ENCODE results near the gene USP9Y.

The USP9Y gene

DNA sequence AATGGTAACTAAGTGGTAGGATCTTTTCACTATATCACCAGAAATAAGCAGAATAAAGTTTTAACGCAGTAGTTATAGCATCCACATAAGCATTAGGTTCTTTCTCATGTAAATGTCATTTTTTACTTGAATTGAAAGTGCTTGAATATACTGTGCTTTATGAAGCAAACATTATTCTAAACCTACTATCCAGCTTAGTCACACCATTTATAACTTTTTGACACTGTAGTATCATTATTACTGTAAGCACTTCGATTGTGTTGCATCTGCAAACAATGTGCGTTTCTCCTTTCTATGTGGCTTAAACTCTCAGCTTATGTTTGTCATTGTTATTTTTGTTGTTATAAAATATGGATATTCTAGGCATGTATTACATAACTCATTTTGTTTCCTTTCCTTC is 132.3 kb downstream of the USP9Y start (continued):
- TF ChIP-seq, protein P1, sequence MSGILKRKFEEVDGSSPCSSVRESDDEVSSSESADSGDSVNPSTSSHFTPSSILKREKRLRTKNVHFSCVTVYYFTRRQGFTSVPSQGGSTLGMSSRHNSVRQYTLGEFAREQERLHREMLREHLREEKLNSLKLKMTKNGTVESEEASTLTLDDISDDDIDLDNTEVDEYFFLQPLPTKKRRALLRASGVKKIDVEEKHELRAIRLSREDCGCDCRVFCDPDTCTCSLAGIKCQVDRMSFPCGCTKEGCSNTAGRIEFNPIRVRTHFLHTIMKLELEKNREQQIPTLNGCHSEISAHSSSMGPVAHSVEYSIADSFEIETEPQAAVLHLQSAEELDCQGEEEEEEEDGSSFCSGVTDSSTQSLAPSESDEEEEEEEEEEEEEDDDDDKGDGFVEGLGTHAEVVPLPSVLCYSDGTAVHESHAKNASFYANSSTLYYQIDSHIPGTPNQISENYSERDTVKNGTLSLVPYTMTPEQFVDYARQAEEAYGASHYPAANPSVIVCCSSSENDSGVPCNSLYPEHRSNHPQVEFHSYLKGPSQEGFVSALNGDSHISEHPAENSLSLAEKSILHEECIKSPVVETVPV (CRISPR knock-in tag; IDR thresholded peaks at IDR 0.05) = no peak
- no peak for TF ChIP-seq ZNF70 (CRISPR knock-in tag; IDR thresholded peaks at IDR 0.05)
- TF ChIP-seq TOX (CRISPR knock-in tag; IDR thresholded peaks at IDR 0.05; ENCODE audit: borderline replicate concordance) = no peak
- no peak for TF ChIP-seq BACH2 (CRISPR knock-in tag; IDR thresholded peaks at IDR 0.05; ENCODE audit: borderline replicate concordance)
- no peak for TF ChIP-seq GLIS3 (CRISPR knock-in tag; IDR thresholded peaks at IDR 0.05)
- no peak for TF ChIP-seq ZFP30 (CRISPR knock-in tag; IDR thresholded peaks at IDR 0.05)
- no peak for TF ChIP-seq ZNF565 (CRISPR knock-in tag; conservative IDR thresholded peaks at IDR 0.05; ENCODE audit: low read depth)

DNA sequence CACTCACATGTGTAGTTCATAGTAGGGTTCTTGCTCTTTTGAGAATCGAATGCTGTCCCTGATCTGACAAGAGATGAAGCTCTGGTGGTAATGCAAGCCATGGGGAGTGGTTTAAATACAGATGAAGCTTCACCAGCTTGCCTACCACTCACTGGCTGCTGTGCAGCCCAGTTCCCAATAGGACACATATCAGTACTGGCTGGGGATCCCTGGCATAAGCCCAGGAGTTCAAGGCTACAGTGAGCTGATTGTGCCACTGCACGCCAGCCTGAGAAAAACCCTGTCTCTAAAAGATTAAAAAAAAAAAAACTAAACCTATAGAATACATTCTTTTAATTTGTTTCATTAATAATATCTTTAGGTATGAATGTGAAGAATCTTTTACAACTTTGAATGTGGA is 136.5 kb downstream of the USP9Y start:
- TF ChIP-seq GLIS3 (CRISPR knock-in tag; IDR thresholded peaks at IDR 0.05) = no peak
- TF ChIP-seq SNAI2 (CRISPR knock-in tag; IDR thresholded peaks at IDR 0.05) = no peak
- TF ChIP-seq ZNF565 (CRISPR knock-in tag; conservative IDR thresholded peaks at IDR 0.05; ENCODE audit: low read depth) = no peak
- ATAC-seq = no peak

DNA sequence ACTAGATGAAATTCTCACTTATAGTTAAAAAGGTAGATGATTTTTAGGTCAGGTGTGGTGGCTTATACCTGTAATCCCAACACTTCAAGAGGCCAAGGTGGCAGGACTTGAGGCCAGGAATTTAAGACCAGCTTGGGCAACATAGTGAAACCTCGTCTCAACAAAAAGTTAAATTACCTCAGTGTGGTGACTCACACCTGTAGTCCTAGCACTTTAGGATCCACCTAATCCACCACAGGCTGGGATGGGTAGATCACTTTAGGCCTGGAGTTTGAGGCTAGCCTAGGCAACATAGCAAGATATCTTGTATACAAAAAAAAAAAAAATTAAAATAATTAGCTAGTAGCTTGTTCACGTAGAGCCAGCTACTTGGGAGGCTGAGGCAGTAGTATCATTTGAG is 140.3 kb downstream of the USP9Y start:
- TF ChIP-seq, protein P2, sequence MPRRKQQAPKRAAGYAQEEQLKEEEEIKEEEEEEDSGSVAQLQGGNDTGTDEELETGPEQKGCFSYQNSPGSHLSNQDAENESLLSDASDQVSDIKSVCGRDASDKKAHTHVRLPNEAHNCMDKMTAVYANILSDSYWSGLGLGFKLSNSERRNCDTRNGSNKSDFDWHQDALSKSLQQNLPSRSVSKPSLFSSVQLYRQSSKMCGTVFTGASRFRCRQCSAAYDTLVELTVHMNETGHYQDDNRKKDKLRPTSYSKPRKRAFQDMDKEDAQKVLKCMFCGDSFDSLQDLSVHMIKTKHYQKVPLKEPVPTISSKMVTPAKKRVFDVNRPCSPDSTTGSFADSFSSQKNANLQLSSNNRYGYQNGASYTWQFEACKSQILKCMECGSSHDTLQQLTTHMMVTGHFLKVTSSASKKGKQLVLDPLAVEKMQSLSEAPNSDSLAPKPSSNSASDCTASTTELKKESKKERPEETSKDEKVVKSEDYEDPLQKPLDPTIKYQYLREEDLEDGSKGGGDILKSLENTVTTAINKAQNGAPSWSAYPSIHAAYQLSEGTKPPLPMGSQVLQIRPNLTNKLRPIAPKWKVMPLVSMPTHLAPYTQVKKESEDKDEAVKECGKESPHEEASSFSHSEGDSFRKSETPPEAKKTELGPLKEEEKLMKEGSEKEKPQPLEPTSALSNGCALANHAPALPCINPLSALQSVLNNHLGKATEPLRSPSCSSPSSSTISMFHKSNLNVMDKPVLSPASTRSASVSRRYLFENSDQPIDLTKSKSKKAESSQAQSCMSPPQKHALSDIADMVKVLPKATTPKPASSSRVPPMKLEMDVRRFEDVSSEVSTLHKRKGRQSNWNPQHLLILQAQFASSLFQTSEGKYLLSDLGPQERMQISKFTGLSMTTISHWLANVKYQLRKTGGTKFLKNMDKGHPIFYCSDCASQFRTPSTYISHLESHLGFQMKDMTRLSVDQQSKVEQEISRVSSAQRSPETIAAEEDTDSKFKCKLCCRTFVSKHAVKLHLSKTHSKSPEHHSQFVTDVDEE (CRISPR knock-in tag; IDR thresholded peaks at IDR 0.05) = no peak
- TF ChIP-seq ZNF565 (CRISPR knock-in tag; conservative IDR thresholded peaks at IDR 0.05; ENCODE audit: low read depth) (no peak), BACH2 (CRISPR knock-in tag; IDR thresholded peaks at IDR 0.05; ENCODE audit: borderline replicate concordance) (no peak), ZNF8 (CRISPR knock-in tag; IDR thresholded peaks at IDR 0.05) (no peak), ZNF70 (CRISPR knock-in tag; IDR thresholded peaks at IDR 0.05) (no peak), CSDC2 (CRISPR knock-in tag; IDR thresholded peaks at IDR 0.05) (no peak), ISL1 (CRISPR knock-in tag; IDR thresholded peaks at IDR 0.05) (no peak), ZFP30 (CRISPR knock-in tag; IDR thresholded peaks at IDR 0.05) (no peak), ZC3H10 (CRISPR knock-in tag; IDR thresholded peaks at IDR 0.05) (no peak), ZFP3 (CRISPR knock-in tag; IDR thresholded peaks at IDR 0.05) (no peak), ARNTL (CRISPR knock-in tag; IDR thresholded peaks at IDR 0.05; ENCODE audit: borderline replicate concordance, low read depth) (no peak), RARB (CRISPR knock-in tag; IDR thresholded peaks at IDR 0.05) (no peak), TOX (CRISPR knock-in tag; IDR thresholded peaks at IDR 0.05; ENCODE audit: borderline replicate concordance) (no peak), PPARA (CRISPR knock-in tag; IDR thresholded peaks at IDR 0.05; ENCODE audit: borderline replicate concordance) (no peak), TCF4 (CRISPR knock-in tag; IDR thresholded peaks at IDR 0.05; ENCODE audit: borderline replicate concordance) (no peak)
- TF ChIP-seq, protein P1 (CRISPR knock-in tag; IDR thresholded peaks at IDR 0.05) = no peak
- TF ChIP-seq, protein P3, sequence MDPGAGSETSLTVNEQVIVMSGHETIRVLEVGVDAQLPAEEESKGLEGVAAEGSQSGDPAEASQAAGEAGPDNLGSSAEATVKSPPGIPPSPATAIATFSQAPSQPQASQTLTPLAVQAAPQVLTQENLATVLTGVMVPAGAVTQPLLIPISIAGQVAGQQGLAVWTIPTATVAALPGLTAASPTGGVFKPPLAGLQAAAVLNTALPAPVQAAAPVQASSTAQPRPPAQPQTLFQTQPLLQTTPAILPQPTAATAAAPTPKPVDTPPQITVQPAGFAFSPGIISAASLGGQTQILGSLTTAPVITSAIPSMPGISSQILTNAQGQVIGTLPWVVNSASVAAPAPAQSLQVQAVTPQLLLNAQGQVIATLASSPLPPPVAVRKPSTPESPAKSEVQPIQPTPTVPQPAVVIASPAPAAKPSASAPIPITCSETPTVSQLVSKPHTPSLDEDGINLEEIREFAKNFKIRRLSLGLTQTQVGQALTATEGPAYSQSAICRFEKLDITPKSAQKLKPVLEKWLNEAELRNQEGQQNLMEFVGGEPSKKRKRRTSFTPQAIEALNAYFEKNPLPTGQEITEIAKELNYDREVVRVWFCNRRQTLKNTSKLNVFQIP (CRISPR knock-in tag; IDR thresholded peaks at IDR 0.05; ENCODE audit: borderline replicate concordance, low read depth) = no peak
- TF ChIP-seq, protein P4, sequence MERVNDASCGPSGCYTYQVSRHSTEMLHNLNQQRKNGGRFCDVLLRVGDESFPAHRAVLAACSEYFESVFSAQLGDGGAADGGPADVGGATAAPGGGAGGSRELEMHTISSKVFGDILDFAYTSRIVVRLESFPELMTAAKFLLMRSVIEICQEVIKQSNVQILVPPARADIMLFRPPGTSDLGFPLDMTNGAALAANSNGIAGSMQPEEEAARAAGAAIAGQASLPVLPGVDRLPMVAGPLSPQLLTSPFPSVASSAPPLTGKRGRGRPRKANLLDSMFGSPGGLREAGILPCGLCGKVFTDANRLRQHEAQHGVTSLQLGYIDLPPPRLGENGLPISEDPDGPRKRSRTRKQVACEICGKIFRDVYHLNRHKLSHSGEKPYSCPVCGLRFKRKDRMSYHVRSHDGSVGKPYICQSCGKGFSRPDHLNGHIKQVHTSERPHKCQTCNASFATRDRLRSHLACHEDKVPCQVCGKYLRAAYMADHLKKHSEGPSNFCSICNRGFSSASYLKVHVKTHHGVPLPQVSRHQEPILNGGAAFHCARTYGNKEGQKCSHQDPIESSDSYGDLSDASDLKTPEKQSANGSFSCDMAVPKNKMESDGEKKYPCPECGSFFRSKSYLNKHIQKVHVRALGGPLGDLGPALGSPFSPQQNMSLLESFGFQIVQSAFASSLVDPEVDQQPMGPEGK (CRISPR knock-in tag; IDR thresholded peaks at IDR 0.05; ENCODE audit: borderline replicate concordance) = no peak
- ATAC-seq = no peak

Data from SK-N-SH treated with all-trans-retinoic acid at 6 μM for 48 hours (cell line).